Iris pigment epithelial cell (primary cell): ENCODE measurements around the gene CLUH.

Source experiments
- DNase-seq: peaks from one replicate; pipeline ENCODE4 v3.0.0-alpha.2; 2011; ENCODE audit warnings: low read depth

CLUH gene

GRCh38 chr17:2718150-2718938, 6.8 kb upstream of the CLUH start:
- DNase-seq: no peak

- no peak for DNase-seq
These were observed 5.1 kb upstream of the CLUH start for GRCh38 chr17:2716649-2717048.

GRCh38 chr17:2713881-2714280, 2.3 kb upstream of the CLUH start:
- no peak for DNase-seq

DNA sequence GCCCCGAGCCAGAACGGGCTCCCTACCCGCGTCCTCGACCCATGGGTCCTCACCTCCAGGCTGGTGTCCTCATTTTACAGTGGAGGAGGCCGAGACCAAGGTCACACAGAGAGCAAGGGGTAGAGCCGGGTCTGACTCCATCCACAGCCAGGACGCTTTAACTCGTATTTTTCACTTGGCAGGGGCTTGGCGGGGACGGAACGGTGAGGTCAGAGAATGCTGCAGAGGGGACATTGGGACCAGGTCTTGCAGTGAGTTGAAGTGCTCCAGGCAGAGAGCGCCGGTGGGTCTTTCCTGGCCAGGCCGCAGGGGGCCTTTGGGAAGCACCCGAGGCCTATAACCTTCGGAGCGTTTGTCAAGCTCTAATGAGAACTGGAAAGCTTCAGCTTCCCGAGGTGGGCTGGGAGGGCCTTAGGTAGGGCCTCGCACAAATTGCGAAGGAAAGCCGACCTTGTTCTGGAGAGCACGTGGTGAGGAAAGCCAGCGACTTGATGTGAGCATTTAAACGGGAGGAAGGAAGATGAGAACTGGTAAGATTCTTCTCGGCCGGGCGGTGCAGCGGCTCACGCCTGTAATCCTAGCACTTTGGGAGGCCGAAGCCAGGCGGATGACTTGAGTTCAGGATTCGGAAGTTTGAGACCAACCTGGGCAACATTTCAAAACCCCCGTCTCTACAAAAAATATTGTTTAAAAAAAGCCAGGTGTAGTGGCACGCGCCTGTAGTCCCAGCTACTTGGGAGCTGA, 908 bp upstream of the CLUH start:
- no peak for DNase-seq

- DNase-seq: no peak
These were observed 559 bp downstream of the CLUH start for GRCh38 chr17:2710803-2711607.

GRCh38 chr17:2710071-2710802, 1.3 kb downstream of the CLUH start:
- DNase-seq: no peak

DNA sequence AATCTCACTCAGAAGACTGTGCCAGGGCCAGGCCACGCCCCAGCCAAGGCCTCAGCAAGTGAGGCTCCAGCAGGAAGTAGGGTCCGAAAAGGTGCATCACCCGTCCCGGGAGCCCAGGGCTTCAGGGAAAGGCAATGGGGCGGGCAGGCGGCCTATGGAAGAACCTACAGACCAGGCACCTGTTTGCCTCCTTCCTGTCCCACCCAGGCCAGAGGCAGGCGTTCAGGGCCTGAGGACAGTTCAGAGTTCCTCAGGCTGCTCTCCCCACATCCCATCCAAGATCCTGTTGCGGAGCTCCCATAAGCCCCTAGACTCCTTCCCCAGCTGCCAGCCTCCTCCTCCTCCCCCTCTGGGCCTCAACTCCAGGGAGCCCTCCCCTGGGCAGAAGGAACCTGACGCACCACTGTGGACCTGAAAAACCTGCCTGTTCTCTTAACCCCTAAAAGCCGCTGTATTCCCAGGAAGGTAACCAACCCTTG, 2.3 kb downstream of the CLUH start:
- no peak for DNase-seq

- no peak for DNase-seq
These were observed 2.9 kb downstream of the CLUH start for GRCh38 chr17:2708585-2709182.

- DNase-seq: no peak
These were observed 3.6 kb downstream of the CLUH start for GRCh38 chr17:2707721-2708584.

GRCh38 chr17:2706911-2707510, 4.6 kb downstream of the CLUH start:
- DNase-seq: no peak

DNA sequence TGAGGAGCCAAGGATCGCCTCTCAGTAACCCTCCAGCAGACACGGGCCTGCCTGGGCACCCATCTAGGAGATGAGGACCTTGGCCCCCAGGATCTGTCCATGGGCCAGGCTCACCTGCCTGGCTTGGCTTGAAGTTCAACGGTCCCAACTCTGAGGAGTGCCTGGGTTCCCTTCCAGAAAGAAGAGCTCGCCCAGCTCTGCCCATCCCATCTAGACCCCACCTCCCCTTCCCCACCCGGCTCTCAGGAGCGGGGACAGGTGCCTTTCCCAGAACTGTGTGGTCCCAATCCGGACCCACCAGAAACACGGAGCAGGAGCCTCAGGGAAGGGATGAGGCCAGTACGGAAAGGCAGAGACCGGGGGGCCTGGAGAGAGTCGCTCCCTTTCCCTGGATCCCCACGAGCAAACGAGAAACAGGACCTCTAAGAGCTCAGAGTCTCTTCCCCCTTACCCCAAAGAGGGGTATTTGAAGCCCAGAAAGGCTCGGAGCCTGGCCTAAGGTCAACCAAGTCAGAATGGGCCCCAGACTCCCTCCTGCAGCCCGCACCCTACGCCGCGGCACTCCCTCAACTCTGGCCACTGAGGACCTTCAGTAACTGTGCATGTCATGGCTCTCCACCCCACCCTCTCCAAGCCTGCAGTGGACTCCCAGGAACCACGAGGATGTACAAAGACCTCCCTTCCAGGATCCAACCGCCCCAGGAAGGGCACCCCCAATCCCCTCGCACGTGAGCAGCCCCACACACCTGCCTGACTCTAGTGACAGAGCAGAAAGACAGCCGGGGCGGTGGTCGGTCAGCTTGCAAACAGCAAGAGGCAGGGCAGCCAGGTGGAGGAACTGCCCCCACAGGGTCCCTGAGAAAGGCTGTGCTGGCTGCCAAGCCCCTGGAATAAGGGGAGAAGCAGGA, 5.4 kb downstream of the CLUH start:
- DNase-seq: no peak

DNA sequence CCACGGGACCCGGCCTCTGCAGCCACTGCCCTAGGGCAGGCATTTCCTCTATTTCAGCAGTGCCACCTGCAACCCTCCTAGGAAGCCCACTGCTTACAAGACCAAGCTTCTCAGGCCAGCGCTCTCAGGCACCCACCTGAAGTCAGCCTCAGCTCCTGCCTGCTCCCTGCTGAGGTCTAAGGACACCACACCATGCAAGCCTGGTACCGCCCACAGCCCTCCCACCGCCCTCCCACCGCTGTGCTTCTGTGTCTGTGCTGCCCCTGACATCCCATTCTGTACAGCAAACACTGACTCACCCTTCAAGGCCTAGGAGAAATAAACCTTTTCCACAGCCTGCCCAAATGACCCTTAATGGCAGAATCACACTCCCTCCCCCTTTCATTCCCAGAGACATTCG, 6.3 kb downstream of the CLUH start:
- peak; percentile 83 for DNase-seq

GRCh38 chr17:2704890-2705248, 6.7 kb downstream of the CLUH start:
- DNase-seq: no peak

DNA sequence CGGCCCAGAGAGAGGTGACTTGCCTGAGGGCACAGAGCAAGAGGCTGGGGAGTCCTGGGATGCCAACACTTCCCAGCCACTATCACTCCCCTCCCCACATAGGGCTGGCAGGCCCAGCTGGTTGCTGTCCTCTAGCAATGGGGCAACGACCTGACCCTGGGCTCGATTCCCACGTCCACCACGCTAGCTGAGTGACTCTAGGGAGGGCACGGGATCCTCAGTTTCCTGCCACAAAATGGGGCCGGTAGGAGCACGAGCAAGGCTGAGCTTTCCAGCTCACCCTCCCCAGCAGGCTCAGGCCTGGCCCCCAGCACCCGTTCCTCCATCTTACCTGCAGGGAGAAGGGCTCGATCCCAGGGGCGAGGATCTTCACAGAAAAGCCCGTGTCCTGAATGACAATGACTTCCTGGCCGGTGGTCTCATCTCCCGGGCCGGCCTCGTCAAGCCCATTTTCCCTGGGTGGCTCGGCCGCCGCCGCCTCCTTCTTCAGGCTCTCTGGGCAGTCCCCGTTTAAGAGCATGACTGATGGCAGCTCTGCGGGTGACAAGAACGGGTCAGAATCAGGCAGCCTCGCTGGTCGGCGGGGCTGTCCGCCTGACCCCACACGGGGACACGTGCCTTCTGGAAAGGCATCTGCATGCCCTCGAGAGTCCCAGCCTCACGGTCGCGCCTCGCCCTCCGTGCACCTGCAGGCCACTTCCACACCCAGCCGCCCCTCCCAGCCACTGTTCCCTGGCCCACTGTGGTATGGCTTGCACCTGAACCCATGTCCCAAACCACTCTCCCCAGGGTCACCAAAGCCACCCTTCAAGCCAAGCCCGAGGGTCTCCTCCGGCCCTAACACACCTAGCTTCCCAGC, 7.3 kb downstream of the CLUH start:
- DNase-seq: no peak

DNA sequence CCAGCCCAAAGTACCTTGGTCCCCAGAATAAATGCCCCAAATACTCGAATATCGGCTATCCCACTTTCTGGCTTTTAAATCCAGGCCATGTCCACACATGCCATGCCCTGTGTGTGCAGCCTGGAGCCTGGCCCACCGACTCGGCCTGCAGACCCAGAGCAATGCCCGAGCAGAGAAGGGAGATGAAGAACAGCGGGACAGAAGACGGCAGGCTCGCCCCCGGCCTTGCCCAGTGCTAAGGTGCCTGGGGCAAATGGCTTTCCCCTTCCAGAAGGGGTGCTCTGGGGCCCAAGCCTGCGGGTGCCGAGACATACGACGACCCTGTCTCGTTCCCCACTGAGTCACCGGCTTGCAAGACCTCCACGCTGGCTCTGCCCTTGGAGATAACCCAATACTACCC, 8.0 kb downstream of the CLUH start:
- no peak for DNase-seq

DNA sequence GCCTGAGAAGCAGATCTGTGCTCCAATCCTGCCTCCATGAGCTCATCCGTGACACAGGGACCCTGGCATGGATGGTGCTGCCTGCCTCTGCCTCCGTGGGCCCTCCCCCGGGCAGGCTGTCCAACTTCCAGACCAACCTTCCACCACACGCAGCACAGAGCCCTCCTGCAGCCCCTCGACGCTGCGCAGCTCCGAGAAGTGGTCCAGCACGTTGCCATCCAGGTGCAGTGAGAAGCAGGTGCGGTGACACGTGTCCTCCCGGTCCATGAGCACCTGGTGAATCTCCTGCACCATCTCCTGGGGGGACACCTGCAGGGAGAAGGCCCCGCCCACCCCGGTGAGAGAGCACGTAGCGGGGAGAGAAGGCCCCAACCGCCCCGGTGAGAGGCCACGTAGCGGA, 8.4 kb downstream of the CLUH start:
- DNase-seq: no peak

- DNase-seq: no peak
These were observed 9.4 kb downstream of the CLUH start for GRCh38 chr17:2701996-2702741.
